Glomerular endothelial cell (primary cell): Measurements from ENCODE around the gene TSPAN18. TPM values are rescaled to one million over a fixed set of nuclear protein-coding genes. Genes with fewer than 3 reads are reported as not detected.

Experiments used
- DNase-seq: peaks from one replicate; pipeline ENCODE4 v3.0.0-alpha.2; 2011; ENCODE audit warnings: low read depth, low spot score; ENCODE audit errors: extremely low read depth
- total RNA-seq: library from RNA; depleted of rRNA; stranded (reverse); fragments of >200 nt; gene quantifications from 2 replicates; pipeline ENCODE4 v1.2.3, GENCODE V29; 2015

TSPAN18 gene
- total RNA-seq, 1 donor from 2014 or later, result 128 TPM

- no peak for DNase-seq
These were observed 221.4 kb downstream of the TSPAN18 start for GRCh38 chr11:44948155-44948554.

DNA sequence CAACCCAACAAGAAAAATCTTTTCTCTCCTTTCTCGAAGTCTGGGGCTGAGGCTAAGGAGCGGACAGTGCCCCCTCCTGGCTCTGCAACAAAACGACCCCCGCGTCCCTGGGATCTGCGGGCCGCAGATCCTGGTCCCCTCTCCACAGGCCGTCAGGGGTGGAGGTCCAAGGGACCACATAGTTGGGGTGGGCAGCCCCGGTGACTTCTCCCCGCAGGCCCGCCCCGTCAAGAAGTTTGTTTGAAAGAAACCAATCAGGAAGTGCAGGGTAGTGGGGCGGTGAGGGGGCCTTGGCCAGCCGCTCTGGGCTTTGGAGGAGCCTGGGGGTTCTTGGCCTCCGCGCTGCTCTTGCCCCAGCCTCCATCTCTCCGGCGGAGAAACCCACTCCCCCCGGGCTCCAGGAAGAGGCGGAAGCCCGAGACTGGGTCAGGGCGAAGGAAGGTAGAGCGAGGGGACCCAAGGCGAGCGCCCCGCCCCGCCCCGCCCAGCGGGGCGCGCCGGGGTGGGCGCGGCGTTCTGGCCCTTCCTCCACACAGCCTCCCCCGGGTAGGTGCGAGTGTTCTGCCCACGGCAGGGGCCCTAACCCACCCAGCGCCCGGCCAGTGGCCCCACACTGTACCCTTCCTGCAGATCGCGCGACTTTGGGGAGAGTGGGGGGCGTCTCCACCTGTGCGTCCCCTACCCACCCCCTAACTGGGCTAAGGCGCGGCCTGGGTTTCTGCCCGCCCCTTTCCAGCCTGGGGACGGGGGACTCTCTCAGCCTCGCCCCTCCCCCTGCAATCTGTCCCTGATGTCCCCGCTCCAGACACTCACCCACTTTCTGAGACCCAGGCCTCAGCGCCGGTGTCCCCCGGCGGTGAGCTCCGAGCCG, 222.6 kb downstream of the TSPAN18 start:
- DNase-seq, result no peak

DNA sequence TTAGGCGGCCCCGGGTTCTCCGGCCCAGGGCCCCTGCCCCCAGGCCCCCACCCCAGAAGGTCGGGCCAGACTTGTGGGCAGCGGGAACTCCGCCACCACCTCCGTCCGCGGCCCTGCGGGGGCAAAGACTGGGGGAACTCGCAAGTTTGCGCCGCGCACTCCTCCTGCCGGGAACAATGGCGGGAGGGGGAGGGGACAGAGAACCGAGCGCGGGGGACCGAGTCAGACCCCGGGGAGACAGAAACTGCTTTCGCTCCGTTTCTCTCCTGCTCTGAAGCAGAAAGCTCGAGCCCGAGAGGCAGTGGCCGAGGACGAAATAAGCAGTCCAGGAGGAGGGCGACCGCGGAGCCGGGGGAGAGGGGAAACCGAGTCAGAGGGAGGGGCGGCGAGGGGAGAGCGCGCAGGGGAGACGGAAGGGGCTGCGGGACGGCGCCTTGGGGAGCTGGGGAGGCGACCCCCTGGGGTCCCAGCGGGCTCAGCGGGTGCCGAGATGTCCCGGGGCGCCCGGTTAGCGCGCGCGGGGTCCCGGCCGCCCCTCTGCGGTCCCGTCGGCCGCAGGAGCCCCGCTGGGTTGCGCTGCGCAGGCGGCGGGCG, 223.4 kb downstream of the TSPAN18 start:
- no peak for DNase-seq

- DNase-seq, result no peak
These were observed 224.1 kb downstream of the TSPAN18 start, which contains the start of gene TP53I11 for GRCh38 chr11:44950625-44951476. TSS of gene TP53I11 (minus strand) at chr11:44950883. CDS start at chr11:44938335, 12,548 bp downstream.

DNA sequence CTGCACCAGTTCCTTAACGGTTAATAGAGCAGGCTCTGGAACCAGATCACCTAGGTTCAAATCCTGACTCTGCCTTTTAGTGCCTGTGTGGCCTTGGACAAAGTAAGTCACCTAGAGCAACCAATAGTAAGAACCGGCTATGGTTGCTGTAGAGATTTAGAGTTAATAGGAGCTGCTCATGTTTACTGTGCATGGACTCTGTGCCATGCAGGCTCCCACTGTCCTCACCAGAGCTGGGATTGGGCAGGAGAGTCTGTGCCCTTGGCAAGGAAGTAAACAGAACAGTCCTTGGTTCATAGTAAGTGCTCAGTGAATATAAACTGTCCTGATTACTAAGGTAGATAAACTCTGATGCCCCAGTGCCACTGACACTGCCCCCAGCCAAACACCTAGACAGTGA, 225.3 kb downstream of the TSPAN18 start:
- no peak for DNase-seq

DNA sequence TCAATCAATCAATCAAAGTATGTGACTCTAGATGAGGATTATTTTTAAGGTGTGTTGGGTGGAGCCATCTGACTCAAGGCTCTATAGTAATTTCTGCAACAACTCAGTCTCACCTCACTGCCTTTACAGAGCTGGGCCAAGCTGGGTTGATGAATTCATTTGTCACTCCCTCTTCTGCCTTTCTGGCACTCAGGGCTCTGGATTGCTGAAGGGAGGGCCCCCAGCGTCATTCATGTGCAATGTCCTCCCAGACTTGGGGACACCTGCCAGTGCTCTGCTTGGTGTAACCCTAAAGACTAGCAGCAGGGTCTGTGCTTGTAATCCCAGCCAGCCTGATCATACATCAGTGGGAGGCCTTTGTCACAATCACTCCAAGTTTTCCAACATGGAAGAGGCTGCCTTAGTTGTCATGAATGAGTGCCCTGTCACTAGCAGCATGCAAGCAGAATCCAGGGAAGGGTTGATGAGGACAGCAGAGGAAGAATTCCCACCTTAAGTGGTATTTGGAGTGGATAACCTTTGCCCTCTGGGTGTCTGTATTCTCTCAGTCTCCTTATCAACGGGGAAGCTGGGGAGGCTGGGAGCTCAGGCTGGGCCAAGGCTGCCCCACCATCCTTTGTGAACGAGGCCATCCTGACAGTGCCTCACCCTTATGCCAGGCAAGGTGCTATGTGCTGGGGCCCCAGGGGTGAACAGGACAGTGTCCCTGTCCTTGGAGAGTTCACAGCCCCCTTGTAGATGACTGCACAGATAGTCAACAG, 225.9 kb downstream of the TSPAN18 start:
- DNase-seq, result no peak

DNA sequence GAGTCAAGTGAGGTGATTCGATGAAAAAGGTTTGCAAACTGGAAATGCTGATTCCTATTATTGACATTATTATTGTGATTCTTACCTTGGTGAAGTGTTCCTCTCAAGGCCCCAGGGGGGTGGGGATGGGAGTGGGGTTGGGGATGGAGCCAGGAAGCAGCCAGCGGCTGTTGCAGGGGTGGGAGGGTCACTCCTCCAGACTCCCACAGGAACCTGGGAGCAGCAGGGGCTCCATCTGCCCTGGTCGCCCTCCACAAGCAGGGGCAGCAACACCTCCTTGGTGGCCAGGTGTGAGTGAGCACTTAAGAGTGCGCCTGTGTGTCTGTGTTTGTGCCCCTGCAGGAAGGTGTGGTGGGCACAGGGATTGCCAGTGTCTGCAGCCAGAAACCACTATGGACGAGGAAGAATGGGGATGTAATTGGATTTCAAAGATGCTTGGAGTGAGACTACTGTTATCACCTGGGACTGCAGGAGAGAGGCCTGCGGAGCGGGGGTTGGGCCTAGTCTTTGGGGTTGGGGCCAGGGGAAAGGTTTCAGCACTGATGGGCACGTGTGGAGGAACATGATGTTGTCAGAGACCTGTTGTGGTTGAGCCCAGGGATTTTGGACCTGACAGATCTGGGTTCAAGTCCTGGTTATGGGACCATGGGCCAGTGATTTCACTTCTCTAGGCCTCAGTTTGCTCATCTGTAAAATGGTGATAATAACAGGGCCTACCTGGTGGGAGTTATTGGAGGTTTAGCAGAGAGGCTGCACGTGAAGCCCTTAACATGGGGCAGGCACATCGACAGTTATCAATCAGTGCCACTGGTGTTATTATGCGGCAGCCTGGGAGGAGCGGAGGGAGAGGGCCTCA, 227.5 kb downstream of the TSPAN18 start:
- no peak for DNase-seq

DNA sequence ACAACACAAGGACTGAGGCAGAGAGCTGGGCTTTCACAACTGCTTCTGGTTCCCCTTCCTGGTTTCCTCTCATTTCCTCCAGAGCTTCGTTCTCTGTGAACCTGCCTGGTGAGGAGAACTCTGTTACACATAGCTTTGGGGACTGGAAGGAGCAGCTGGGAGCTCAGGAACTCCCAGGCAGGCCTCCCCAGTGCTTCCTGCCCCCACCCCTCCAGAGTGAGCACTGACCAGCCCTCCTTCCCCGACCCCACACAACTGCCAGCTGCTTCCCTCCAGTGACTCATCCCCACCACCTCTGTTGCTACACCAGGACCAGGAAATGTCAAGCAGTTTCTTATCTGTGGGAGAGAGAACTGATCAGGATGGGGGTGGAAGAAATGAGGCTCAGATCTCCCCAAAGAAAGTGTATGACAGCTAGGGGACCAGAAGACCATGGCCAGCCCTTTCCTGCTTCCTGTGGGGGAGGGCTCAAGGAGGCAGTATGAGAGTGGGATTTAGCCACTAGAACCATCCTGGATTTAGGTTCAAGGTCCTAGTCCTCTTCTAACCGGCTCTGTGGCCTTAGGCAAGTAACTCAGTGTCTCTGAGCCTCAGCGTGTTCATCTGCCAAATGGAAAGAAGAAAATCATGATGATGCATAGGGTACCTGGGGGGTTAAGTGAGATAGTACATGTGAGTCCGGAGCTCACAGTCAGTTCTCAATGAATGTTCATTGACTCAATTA, 228.4 kb downstream of the TSPAN18 start:
- peak; percentile 81 for DNase-seq

DNA sequence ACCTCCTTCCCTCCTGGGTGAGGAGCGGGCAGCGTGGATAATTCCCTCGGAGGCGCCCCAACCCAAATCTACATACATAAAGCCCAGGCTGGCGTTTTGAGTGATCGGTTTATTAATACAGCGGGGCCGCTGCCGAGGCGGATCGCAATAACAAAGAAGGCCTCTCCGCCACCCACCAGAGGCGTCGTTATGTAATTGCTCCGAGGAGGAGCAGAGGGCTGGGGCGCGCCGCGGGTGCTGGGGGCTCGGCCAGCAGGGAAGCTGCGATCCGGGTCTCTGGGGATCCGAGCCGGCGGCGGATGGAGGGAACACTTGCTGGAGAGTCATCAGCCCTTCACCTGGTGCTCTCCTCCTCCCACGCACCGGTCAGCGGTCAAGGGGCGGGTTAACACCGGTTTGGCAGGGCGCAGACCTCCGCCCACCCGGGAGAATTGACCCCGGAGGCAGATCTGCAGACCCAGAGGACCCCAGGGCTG, 230.3 kb downstream of the TSPAN18 start:
- no peak for DNase-seq

DNA sequence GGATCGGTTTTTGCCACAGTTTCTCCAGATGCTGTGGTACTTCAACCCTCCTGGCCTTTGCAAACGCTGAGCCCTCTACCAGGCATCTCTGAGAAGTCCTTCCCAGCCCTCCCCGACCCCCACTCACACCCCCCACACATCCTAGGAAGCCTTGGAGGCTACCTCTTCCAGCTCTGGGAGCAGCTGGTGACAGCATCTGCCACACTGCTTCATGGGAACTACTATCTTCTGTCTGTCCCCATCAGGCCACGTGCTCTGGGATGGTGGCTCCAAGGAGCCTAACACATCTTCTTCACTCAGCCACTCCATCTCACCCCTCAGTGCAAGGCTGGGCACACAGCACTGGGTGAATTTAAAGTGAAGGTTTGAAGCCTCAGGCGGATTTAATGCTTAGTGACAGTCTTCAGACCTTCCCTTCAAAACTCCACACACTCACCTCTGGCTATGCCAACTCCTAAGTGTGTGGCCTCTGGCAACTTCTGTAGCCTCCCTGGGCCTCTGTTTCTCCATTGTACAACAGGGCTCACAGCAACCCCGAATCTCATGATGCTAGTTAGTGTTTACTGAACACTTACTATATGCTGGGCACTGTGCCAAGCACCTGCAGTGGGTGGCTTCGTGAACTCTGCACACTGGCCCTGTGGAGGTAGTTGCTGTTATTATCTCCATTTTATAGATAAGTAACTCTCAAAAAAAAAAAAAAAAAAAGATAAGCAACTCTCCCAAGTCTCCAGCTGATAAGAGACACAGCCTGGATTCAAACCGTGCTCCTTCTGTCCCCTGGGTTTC, 231.2 kb downstream of the TSPAN18 start:
- no peak for DNase-seq

DNA sequence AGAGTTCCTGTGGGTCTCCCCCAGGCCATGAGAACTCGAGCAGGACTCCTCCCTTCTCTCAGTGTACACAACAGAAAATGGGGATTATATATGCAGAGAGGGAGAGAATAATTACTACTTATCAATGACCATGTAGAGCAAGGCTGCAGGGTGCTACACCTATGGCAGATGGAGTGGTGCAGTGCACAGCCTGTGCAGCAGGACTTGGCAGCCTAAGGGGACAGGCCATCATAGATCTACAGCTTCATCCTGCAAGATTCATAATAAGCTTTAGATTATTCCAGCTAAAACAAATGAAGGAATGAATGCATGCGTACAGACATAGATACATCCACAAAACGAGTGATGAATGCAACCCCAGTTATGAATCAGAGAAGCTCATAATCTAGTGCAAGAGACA, 232.3 kb downstream of the TSPAN18 start:
- no peak for DNase-seq

- no peak for DNase-seq
These were observed 233.6 kb downstream of the TSPAN18 start for GRCh38 chr11:44960200-44960845.

- no peak for DNase-seq
These were observed 235.7 kb downstream of the TSPAN18 start for GRCh38 chr11:44962464-44962863.

- DNase-seq, result no peak
These were observed 236.4 kb downstream of the TSPAN18 start for GRCh38 chr11:44963136-44963535.

DNA sequence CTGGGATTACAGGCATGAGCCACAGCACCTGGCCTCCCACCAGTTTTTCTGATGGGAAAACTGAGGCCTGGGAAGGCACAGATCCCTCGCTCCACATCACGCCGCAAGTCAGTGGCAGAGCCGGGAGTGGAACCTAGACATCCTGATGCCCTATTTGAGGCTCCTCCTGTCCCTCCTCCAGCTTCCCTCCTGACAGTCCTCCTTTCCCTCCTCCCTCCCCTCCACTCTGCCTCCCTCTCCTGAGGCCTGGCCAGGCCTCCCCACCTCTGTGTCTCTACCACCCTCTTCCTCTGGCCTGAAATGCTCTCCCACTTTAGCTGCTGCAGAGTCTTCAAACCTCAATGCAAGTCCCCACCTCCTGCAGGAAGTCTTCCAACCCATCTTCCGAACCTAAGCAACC, 237.2 kb downstream of the TSPAN18 start:
- no peak for DNase-seq

GRCh38 chr11:44964526-44965209, 237.9 kb downstream of the TSPAN18 start:
- DNase-seq, result no peak

DNA sequence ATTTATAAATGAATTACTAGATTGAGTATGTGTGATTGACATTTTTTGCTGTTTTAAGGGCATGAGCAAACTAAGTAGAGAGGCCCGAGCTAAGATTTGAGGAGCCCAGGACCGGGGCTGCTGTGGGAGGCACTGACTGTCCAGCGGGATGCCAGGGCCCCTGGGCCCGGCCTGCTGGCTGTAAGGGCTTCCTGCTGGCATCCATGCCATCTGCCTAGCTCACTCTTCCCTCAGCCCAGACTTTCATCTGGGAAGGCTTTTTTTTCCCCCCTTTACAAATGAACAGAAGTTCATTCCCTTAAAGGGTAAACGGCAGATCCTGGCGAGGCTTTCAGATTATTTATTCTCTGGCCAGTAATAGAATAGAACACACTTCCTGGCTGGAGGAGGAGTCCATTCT, 239.9 kb downstream of the TSPAN18 start:
- no peak for DNase-seq
